ENCODE results near the gene HELZ2.

HELZ2 gene

GRCh38 chr20:63553933-63554290, 20.1 kb downstream of the HELZ2 start, which contains the start of gene FNDC11:
FNDC11 (plus strand) TSS chr20:63554159; CDS start chr20:63555664, 1,505 bp downstream.
- in situ Hi-C loops (cut with MboI; ENCODE audit: low sequenced_read_pairs) = no loop called here

GRCh38 chr20:63553251-63553932, 20.6 kb downstream of the HELZ2 start:
- in situ Hi-C loops (cut with MboI; ENCODE audit: low sequenced_read_pairs) = no loop called here

GRCh38 chr20:63552481-63553249, 21.4 kb downstream of the HELZ2 start:
- in situ Hi-C loops (cut with MboI; ENCODE audit: low sequenced_read_pairs) = no loop called here

GRCh38 chr20:63551068-63551467, 23.0 kb downstream of the HELZ2 start:
- in situ Hi-C loops (cut with MboI; ENCODE audit: low sequenced_read_pairs) = no loop called here

- in situ Hi-C loops (cut with MboI; ENCODE audit: low sequenced_read_pairs) = no loop called here
These were observed 24.3 kb downstream of the HELZ2 start for GRCh38 chr20:63549679-63550282.

- in situ Hi-C loops (cut with MboI; ENCODE audit: low sequenced_read_pairs) = no loop called here
These were observed 25.0 kb downstream of the HELZ2 start for GRCh38 chr20:63549019-63549418.

- in situ Hi-C loops (cut with MboI; ENCODE audit: low sequenced_read_pairs) = no loop called here
These were observed 25.5 kb downstream of the HELZ2 start for GRCh38 chr20:63548542-63548941.

- in situ Hi-C loops (cut with MboI; ENCODE audit: low sequenced_read_pairs) = no loop called here
These were observed 26.1 kb downstream of the HELZ2 start, which contains the start of gene SRMS for GRCh38 chr20:63547725-63548480. SRMS (minus strand) TSS chr20:63547749; CDS start chr20:63547463, 286 bp downstream.

- in situ Hi-C loops (cut with MboI; ENCODE audit: low sequenced_read_pairs) = no loop called here
These were observed 26.9 kb downstream of the HELZ2 start for GRCh38 chr20:63546956-63547724.

- in situ Hi-C loops (cut with MboI; ENCODE audit: low sequenced_read_pairs) = no loop called here
These were observed 27.6 kb downstream of the HELZ2 start for GRCh38 chr20:63546256-63546955.

GRCh38 chr20:63545814-63546213, 28.2 kb downstream of the HELZ2 start:
- in situ Hi-C loops (cut with MboI; ENCODE audit: low sequenced_read_pairs) = no loop called here

- in situ Hi-C loops (cut with MboI; ENCODE audit: low sequenced_read_pairs) = no loop called here
These were observed 29.0 kb downstream of the HELZ2 start for GRCh38 chr20:63544958-63545516.

GRCh38 chr20:63544241-63544957, 29.6 kb downstream of the HELZ2 start:
- in situ Hi-C loops (cut with MboI; ENCODE audit: low sequenced_read_pairs) = no loop called here

- in situ Hi-C loops (cut with MboI; ENCODE audit: low sequenced_read_pairs) = no loop called here
These were observed 30.3 kb downstream of the HELZ2 start for GRCh38 chr20:63543733-63544132.

GRCh38 chr20:63543131-63543530, 30.9 kb downstream of the HELZ2 start:
- in situ Hi-C loops (cut with MboI; ENCODE audit: low sequenced_read_pairs) = no loop called here

- in situ Hi-C loops (cut with MboI; ENCODE audit: low sequenced_read_pairs) = no loop called here
These were observed 31.3 kb downstream of the HELZ2 start for GRCh38 chr20:63542696-63543095.

GRCh38 chr20:63542031-63542559, 31.9 kb downstream of the HELZ2 start:
- in situ Hi-C loops (cut with MboI; ENCODE audit: low sequenced_read_pairs) = no loop called here

GRCh38 chr20:63541371-63541770, 32.7 kb downstream of the HELZ2 start:
- in situ Hi-C loops (cut with MboI; ENCODE audit: low sequenced_read_pairs) = no loop called here

All from HL-60/S4 treated with phorbol 12-myristate 13-acetate at 8.2 ng/mL for 4 days and 3 days (cell line).